ENCODE results near the gene VOPP1. TPM values are rescaled to one million over a fixed set of nuclear protein-coding genes. Genes with fewer than 3 reads are reported as not detected.

VOPP1 gene
- total RNA-seq, 1 donor from 2014 or later: 25.5 TPM

DNA sequence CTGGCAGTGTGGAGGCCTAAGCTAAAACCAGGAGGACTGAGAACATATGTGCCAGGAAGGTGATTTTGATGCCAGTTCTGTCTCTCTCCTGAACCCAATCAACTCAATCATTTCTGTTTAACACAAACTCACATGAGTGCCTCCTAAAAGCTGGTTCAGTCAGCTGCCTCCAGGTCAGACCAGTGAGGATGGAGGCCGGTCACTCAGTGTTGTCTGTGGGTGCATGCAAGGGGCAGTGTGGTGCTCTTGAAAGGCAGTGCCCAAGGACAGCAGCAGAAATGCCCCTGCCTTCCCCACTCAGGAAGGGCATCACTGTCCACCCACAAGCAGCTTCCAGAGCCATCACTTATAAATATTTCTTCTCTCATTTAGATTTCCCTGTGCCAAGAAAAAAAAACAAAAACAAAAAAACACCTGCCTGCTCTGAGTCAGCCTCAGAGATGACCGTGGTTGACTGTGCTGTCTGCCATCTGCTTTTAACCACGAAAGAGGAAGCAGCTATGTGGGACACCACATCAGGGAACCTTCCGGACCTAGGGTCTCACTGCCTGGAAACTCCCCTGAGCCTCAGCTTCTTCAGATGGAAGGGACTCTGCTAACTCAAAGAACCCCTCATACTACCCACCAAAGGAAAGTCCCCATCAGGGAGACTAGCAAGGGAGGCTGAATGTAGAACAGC is 39.1 kb downstream of the VOPP1 start:
- peak; percentile 21 for DNase-seq (ENCODE audit: low spot score)

DNA sequence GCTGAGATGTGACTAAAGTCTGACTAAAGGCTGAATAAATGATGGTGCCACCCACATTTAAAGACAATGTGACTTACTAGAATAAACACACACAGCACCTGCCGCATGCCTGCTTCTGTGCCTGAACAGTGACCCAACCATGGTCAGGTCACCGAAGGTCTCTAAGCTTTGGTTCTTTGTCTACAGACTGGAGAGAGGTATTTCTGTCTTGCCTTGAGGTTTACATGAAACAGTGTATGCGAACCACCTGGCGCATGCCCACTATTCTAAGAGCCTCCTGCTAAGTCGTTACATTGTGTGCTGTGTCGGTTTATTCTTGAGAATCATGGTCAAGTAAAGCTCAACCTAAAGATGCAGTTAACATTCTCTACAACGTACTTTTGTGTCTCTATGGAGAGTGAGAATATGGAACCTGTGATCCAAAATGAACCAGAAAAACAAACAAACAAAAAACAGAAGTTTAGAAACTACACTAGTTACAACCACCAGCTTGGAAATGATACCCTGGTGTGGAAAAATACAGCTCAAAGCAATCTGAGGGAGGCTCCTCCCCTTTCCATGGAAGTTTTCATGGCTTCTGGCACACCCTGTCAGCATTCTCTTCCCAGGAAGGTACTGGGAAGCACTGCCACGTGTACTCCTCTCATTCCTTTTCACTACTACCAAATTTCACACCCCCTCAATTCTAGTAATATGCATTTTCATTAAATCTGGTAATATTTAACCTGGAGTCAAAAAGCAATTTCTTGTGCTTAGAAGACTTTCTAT is 40.0 kb downstream of the VOPP1 start:
- no peak for DNase-seq (ENCODE audit: low spot score)

DNA sequence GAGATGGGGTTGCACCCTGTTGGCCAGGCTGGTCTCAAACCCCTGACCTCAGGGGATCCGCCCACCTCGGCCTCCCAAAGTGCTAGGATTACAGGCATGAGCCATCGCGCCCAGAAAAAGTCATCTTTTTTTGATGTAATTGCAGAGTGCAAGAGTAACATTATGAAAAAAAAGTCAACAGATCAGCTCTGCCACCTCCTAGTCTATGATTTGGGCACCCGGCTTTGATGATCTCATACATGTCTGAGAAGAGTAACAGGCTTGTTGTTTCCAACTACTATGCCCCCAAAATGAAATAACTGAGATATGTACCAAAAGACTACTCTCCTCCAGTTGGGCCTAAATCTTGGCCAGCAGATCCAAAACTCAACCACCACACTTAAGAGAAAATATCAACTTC is 40.8 kb downstream of the VOPP1 start:
- no peak for DNase-seq (ENCODE audit: low spot score)

DNA sequence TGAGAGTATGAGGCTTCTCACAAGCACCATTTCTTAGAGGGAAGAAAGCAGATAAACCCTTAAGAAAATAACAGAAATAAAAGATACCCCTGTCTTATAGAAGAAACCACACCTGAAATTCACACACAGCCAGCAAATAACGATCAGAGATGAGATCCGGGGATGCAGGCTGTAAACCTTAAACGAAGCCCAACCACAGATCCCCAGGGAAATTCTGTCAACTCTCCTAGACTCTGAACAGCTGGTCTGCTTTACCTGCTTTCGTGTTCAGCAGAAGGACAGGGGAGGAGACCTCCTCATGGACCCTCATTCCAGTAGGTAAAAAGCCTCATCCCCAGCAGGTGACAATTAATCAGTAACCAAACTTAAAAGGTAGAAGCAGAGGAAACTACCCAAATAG is 45.0 kb downstream of the VOPP1 start:
- no peak for DNase-seq (ENCODE audit: low spot score)

DNA sequence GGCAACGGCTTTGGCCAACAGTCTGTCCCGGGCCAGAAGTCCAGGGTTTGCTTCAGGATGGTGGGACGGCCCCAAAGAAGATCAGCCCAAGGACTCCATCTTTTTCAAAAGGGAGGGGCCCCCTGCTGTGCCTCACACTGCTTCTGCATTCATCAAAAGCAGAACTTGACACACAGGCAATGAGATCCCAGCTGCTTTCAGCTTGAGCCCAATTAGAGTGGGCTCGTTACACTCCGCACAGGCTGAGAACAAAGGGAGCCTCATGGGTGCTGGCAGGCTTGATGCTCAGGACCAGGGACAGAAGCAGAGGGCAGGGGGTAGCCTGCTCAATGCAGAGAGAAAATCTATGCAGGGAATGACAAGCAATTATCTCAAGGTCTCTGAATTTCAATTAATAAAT is 45.5 kb downstream of the VOPP1 start:
- peak; percentile 25 for DNase-seq (ENCODE audit: low spot score)

DNA sequence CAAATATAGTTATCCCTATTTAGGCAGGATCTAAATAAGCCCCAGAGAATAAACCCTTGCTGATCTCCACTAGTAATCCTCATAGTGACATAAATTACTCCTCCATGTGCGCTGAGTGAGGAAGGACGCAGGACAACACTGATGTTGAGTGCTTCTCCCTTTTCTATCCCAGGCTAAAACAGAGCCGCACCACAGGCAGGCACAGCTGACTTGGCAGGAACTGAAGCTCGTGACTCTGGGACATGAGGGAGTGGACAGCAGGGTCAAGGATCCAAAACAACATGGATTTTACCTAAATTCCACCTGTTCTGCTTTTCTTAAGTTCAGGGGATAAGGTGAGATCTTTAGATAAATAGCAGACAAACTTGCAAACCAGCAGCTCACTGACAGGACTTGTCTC is 46.0 kb downstream of the VOPP1 start:
- no peak for DNase-seq (ENCODE audit: low spot score)

DNA sequence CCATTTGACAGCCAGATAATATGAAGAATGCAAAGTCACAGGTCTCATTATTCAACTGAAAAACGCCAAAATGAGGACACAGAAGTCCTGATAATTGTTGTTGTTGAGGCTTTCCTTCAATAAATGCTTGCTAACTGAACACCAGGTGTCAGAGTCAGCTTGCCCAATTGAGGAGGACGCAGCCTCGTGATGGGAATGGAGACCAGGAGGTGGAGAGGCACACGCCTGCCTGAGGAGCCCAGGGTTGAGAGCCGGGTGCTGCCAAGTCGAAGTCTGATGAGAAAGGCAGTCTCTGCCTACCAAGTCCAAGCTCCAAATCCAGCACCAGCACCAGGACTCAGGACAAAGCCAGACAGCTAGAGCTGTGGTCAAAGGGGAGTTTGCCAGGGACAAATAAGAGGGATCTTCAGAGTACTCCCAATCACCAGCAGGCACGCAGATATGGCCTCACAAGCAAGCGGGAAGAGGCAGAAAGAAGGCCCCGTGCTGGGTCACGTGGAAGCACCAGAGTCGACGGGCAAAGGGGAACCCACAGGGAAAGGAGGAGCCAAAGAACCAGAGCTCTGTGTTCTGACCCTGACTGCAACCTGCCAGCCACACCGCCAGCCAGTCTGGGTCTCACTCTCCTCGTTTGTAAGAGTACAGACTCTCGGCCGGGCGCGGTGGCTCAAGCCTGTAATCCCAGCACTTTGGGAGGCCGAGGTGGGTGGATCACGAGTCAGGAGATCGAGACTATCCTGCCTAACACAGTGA is 47.6 kb downstream of the VOPP1 start:
- peak; percentile 17 for DNase-seq (ENCODE audit: low spot score)

DNA sequence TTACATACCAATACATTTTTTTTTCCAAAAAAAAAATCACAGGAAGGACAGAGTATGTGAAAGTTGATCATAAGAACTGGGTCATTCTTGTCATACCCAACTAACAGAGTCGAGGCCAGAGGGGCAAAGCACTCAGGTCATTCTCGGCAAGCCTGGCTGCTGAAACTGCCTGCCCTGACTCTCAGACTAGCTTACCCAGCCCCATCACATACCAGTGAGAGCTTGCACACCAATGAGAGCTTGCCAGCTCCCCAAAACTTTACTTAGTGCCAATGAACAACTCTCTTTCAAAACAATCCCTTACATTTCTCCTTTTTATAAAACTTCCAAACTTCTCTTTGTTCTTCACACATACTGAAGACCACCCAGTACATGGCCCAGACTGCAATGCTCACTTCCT is 48.9 kb downstream of the VOPP1 start:
- DNase-seq (ENCODE audit: low spot score): no peak

DNA sequence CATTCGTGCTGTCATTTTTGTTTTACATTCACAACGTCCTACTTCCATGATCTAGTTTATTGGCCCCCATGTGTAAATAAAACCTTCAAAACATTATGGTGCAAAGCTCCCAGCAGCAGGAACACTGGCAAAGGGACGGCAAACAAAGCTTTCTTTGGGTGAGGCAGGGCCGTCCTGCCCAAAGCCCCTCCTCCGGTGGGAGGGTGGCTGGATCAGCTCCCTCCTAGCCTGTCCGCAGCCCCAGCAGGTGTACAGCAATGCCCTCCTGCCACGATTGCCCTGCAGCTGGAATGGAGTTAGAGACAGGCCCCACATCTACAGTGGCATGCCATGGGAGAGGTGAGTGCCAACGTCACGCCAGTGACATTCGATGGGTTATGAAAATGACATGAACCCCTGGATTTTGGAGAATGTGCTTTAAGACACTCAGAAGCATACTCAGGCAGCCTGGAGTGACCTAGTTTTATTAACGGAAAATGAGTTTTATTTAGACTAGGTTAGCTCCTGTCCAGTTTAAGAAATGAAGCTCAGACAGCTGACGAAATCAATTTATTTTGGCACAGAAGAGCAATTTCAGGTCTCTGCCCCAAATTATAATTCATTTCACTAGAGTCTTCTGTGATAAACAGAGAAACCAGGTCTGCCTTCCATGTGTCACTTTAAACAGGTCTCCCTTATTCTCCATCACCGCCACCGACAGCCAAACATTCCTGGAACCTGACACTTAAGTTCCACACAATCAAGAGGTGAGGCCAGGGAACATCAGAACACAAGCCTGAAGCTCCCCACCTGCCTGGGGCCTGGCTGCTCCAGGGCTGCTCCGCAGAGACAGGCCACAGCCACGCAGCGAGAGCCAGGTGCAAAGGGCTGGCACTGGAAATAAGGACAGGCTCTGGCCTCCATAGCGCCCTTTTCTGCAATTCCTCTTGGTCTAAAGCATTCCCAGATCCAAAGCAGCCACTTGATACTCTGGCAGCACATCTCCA is 50.1 kb downstream of the VOPP1 start:
- no peak for DNase-seq (ENCODE audit: low spot score)

DNA sequence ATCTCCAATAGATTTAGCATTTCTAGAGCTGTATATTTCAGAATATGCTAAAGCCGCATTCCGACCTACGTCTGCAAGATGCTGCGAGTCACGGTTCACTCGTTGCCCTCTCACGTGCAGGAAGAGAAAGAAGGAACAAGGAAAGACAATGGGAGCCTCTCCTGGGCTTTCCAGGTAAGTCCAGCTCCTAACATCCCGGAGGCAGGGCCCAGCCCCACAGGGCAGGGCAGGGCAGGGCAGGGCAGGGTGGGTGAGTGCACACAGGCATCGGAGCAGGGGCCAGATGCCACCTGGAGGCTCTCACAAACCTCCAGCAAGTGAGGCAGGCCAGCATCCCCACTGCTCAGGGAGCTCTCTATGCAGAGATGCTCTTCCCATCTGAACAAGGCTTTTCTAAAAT is 50.8 kb downstream of the VOPP1 start:
- DNase-seq (ENCODE audit: low spot score): no peak

DNA sequence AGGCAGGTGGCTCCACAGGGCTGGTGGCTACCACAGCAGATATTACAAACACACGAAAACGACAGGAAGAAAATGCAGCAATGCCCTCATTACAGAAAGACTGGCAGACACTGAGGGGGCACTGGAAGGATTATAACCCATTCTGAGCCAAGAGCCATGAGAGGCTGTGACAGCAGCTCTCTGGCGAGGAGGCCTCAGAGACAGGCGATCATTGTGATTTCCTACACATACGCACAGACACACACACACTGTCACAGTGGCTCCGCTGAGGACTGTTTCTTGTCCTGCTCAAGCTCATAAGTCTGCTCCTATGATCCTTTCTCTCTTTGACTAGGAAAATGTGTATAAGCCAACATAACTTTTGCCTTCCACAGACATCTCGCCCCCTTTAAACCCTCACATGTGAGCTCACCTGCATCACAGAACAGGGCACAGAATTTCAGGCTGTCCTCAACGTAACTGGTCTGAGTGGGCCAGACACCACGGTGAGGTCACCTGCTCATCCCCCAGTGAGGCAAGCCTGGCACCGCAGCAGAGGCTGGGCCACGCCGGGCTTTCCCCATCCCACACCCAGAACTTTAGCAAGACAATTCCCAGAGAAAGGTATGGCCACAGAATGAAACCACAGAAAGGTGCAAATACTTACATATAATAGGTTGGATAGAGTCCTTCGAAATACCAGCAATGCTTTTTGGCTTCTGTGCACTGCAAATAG is 51.7 kb downstream of the VOPP1 start:
- DNase-seq (ENCODE audit: low spot score): no peak

DNA sequence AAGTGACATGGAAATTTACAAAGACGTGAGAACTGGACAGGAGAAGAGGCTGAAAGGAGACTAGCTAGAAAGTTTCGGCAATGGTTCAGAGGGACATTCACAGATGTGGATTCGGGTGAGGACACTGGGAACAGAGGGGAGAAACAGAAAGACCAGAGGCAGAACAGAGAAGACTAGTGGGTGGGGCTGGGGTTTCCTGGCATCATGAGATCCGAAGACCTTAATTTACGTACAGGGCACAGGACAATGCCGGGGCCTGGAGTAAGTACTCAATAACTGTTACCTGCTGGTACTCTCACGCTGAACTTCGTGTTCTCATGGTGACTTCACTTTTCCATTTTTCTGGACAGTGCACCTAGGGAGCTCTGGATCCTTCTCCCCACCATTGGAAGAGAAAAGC is 53.5 kb downstream of the VOPP1 start:
- no peak for DNase-seq (ENCODE audit: low spot score)

DNA sequence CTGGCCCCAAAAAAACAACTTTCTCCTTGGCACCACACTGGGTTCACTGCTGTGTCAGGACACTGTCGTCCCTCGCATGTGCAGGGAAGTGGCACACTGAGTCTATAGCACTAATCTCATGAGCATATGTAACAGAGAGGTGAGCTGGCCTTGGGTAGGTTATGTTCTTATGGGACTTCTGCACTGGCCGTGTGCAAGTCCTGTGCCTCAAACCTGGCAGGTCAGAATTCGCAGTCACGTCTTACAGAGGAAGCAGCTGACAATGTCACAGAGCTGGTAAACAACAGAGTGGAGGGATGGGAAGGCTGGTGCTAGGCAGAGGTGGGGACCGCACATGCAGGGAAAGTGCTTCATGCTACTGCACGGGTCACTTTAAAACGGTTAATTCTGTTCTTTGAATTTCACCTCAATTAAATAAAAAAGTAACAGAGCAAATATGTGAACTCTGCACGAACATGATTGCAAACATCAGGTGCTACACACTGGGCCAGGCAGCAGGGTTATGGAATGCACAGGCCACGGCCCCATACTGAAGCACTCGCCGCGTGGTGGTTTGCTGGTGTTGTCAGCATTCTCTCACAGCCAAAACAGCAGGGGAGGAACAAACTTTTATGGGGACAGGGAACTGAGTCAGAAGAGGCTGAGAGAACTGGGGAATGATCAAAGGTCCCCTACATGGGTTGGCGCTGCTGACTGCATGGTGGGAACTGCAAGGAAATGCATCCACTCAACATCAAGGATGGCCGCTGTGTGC is 54.2 kb downstream of the VOPP1 start:
- DNase-seq (ENCODE audit: low spot score): no peak

DNA sequence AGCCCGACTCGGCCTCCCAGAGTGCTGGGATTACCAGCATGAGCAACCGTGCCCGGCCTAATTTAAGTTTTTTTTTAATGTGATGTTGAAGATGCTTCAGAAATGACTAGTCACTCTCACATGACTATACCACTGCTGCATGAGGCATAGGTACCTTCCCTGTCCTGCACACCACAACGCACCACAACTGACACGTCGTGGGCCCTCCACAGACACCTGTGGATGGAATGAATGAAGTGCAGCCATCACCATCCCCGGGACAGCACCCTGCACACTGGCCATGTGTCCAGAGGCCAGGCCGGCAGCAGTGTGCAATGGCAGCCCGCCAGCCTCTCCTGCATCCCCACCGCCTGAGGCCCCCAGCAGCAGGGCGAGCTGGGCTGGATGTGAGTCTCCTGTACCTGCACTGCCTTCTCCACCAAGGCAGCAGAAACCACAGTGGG is 55.1 kb downstream of the VOPP1 start:
- DNase-seq (ENCODE audit: low spot score): no peak

DNA sequence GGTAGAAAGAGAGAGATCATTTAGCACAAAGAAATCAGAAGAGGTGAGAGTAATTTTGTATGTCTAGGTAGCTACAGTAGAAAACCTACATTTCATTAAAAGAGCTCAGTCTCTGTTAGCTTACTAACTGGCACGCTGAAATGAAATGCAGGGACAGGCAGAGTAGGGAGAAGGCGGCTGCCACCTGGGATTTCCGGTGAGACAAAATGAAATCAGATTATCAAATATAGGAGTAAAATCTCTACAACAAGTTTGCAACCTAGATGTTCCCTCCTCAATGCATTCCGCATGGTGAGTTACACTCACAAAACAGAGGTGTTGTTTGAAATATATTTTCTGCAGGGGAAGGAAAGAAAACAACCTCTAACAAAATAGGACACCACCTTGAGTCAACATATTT is 55.9 kb downstream of the VOPP1 start:
- no peak for DNase-seq (ENCODE audit: low spot score)

DNA sequence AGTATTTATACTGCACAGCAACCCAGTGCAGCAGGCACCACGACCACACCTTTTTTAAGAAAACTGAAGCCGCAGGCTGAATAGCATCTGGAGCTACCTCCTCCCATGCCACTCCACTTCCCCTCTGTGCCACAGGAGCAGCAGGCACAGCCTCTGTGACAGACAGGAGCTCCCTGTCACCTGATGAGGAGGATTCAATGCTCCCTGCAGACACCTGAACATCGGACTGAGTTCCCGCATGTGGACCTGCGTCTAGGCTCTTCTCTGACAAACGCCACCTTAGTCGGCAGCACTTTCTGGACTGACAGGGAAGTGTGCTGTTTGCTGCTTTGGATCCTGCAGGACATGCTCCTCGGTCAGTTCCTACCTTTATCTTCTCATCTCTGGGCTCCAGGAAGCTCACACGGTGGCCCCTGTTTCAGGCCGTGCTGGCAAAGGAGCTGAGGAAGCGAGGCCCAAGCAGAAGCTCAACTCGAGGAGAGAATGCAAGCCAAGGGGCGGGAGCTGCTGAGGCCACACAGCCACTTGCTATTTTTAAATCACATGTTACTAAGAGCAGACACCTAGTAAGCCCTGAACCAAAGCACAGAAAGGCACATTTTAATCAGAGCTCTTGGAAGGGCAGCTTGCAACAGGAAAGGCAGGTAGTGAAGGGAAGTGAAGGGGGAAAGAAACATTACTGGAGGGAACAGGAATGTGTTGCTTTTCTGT is 56.6 kb downstream of the VOPP1 start:
- DNase-seq (ENCODE audit: low spot score): peak; percentile 60

DNA sequence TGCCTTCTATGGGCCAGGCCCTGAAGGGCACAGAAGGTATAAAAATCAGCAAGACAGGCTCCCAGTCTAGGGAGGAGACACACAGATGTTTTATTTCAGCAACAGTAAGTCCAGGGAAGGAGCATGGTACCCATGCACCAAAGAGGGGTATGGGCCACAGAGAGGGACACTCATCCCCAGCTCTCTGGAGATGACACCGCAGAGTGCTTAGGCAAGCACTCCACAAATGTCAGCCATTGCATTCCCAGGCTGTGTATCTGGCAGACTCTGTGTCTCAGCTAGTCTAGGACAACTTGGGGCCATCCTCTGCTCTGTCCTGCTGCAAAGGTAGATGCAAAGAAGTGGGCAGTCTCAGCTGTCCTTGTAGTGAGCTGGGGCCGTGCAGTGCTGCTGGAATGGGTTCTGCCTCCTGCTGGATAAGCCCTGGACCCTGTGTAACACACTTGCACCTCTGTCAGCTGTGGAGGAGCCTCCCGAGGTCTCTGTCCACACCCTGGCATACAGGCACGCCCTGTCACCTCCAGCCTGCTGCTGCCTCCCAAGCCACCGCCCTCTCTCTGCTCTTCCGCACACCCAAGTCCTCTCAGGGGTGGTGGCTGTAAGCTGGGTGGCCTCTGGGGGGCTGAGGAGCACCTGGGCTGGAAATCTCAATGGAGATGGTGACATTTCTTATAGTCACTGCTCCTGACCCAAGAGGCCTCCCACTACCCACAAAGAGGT is 57.6 kb downstream of the VOPP1 start:
- no peak for DNase-seq (ENCODE audit: low spot score)

DNA sequence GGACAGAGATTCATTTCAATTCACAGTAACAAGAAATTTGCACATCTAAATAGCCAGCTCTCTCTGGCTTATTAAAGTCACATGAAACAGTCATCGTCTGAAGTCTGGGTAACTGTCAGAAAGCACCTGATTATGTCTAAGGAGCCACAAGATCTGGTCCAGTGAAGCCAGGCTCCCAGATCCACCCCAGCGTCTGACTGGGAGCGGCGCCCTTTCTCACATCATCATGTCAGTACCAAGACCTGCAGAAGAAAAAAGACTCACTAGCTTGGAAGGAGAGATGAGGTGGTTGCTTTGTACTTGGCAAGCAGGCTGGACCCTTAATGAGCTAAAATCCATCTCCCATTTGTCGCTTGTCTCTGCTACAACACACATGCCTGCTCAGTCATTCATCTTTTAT is 58.4 kb downstream of the VOPP1 start:
- no peak for DNase-seq (ENCODE audit: low spot score)
